ENCODE data around the gene TECPR1.

The TECPR1 gene

DNA sequence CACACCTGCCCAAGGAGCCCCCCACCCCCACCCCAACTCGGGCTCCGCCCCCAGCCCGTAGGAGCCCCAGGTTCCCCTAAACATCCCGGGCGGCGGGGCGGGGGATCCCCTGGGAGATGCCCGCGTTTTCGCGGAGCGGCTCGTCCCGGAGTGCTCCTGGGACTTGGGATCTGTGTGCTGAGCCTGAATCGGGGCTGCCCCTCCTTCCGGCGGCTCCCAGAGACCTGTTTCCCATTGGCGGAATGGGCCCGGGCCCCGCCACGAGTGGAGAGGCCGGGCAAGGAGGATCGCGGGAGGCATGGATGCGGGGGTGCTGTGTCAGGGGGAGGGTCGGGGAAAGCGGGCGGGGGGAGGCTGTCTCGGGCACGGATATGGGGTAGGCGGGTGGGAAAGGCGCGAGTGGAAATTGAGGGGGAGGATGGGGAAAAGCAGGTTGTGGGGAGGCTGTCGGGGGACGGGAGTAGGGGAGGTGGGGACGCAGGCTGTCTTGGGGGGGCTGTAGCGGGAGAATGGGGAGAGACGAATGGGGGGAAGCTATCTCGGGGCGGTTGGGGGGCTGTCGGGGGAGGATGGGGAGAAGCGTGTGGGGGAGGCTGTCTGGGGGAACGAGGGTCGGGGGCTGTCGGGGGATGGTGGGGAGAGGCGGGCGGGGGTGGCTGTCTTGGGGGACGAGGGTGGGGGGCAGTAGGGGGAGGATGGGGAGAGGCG is 41.4 kb downstream of the TECPR1 start:
- no peak for DNase-seq

DNA sequence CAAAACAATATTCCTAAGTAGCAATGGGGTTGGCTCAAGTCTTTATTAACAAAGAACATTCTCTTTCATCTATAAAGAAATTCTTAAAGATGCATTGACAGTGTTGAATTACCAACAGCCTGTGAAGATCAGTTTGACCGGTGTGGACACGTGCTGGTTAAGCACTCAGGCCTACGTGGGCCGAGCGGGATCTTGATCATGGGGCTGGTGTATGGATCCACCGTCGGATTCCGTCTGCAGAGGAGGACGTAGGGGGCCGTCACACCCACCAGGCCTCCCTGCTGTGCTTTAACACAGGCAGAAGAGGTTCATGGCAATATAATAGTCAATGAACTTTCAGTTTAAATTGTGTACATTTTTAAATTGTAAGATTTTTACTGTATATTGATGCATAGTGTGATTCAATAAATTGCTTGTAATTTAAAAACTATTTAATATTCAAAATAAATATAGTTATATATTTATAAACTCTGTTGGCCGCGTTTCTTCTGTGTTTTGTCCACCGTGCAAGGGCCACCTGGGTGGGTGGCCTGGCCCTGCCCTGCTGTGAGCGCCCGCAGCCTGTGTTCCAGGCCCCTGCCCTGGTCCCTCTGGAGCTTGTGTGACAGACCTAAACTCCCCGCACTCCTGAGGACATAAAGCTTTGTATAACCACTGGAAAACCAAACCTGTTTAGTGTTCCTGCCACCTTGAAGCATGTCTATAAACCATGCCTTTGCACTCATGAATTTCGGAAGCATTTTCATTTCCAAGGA is 42.7 kb downstream of the TECPR1 start:
- DNase-seq, result no peak

DNA sequence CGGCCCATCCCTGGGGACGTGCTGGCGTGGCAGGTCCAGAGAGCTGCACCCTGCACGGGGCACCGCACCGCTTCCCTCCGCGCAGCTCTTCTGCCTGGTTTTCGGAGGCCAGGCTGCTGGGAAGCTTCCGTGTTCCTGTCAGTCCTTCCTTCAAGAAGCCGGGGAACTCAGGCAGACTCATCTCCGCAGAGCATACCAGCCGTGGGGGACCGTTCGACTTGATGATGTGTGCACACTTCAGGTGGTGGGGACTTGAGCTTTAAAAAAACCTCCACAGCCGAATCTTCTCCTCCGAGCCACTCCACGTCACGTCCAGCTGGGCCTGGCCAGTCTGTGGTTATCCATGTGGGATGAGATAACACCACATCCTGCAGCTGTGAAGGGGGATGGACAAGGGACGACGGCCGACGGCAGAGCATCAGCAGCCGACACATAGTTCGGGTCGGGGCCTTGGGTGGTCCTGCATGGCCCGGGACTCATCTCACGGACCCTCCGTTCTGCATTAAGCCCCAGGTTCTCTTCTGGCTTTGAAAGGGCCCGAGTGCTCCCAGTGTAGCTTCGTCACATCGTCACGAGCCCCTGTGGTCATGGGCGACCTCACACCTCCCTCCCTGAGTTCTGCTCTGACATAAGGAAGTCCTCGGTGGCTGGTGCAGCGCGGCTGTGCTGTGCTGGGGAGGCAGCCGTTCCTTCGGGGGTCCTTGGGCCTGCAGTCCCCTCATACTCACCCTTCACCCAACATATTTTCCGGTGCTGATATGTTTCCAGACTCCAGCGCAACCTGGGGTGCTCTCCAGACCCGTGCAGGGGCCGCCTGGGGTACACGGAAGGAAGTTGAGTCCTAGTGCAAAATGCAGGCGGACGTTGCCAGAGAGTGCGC is 45.3 kb downstream of the TECPR1 start:
- no peak for DNase-seq

DNA sequence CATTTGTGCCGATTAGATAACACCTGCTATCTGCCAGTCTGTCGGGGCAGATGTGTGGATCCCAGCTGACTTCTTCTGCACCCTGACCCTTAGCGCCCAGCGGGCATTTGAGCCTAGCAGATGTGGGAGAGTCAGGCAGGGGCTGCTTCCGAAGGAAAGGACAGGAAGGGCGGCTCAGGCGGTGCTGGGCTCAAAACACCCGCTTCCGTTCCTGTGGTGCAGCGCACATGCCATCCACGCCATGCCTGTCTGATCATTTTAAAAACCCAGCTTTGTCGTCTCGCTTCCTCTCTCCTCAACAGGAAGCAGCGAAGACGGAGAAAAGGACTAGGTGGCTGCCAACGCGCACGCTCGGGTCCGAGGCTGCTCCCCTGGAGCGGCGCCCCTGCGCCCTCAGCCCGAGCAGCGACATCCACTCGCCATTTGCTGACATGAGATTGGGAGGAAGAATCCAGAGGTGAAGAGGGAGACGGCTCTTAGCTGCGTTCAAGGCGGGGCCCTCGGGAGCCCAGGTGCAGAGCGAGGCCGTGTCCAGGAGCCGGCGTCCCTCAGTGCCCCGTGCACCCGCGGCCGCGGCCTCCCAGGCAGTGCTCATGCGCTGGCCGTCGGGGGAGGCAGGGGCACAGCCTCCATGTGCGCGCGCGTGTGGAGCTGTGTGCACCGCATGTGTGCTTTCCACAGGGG is 46.7 kb downstream of the TECPR1 start:
- DNase-seq, result no peak

DNA sequence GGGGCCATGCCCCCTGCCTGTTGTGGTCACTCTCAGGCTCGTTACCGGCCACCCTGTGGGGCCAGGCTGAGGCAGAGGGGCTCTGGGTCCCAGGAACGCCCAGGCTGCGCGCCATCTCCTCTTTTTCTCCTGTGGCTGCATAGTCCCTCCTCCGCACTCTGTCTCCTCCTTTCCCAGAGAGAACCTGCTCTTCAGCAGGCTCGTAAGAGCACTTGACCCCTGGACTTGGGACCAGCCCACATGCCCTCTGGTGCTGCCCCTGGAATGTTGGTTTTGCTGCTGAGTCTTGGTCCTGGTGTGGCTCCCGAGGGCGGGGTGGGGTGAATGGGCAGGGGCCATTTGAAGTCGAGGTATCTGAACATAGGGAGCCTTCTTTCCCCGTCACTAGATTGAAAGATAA is 47.4 kb downstream of the TECPR1 start:
- DNase-seq, result no peak

DNA sequence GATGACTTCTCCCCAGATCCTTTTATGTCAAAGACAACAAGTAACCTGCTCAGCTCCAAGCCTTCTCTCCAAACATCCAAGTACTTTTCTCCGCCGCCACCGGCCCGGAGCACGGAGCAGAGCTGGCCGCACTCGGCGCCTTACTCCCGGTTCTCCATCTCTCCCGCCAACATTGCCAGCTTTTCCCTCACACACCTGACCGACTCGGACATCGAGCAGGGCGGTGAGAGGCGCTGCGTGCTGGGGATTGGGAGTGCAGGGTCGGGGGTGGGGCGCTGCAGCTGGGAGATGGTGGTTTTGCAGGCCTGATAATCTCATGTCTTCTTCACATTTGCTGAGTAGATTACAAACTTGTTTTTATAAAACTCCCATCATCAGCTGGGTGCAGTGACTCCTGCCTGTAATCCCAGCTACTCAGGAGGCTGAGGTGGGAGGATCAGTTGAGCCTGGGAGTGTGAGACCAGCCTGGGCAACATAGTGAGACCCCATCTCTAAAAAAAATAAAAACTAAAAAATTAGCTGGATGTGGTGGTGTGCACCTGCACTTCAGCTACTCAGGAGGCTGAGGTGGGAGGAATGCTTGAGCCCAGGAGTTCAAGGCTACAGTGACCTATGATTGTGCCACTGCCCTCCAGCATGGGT is 47.9 kb downstream of the TECPR1 start:
- no peak for DNase-seq

DNA sequence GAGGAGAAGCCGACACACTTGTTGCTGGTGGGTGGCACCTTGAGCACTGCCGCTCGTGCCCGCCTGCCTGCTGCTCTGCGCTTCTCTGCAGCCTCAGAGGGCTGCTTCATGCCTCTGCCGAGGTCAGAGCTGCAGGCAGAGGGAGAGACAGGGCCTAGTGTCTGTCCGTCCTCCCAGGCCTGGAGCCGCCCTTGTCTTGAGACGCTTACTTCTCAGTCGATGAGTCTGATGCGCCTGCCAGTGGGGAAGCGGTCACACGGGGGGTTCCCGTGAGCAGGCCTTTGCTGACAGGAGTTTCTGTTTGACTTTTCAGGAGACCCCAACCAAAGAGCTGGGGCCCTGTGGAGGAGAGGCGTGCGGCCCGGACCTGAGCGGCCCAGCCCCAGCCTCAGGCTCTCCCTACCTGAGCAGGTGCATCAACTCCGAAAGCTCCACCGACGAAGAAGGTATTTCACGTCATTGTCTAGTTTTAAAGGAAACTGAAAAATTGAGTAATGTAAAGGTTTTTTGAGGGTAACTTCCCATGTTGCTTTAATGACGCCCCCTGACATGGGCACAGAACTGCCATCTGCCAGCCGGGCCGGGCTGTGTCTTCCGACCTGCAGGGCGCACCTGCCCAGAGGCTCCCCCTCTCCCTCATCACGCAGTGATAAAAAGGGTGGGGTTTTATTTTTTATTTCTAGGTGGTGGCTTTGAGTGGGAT is 48.6 kb downstream of the TECPR1 start:
- DNase-seq, result no peak

DNA sequence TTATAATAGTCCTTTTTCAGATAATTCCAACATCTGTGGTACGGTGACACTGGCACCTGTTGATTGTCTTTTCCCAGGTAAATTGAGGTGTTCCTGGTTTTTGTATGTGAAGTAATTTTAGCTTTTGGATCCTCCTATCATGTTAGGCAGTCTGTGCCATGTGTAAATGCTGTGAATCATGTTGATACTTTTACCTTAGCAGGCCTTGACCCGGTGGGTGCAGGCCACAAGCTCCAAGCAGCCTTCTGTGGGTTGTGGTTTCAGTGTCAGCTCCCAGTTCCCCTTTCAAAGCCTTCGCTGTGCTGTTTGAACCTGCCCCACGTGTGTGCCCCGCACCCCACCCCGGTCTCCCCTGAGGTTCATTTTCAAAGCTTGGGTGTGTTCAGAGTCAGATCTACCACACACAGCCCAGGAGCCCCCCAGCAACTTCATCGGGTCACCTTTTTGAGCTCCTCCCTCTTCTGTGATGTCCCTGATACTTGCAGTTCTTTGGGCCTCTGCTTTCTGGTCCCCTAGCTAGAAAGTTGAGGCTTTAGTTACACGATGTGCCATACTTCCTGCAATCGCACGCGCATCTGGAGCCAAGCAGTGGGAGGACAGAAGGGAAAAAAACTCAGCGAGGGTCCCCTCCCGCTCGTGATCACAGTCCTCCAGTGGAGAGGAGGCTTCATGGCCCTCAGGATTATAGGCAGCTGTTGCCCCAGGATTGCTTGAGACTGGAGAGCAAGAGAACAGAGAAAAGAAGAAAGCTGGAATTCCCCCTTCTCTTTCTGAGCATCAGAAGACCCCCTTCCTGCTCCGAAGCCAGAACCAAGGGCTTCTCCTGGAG is 49.5 kb downstream of the TECPR1 start:
- DNase-seq, result no peak

DNA sequence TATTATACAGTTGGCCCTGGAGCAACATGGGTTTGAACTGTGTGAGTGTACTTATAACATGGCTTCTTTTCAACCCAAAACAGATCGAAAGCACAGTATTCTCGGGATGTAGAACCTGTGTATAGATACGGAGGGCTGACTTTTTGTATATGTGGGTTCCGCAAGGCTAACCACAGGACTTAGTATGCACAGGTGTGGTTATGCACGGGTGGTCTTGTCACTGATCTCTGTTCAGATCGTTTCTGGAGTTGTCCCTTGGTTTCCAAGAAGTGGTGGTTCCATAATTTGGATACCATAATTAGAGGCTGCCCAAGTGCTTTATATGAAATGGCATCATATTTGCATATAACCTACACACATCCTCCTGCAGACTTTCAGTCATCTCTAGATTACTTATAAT is 51.7 kb downstream of the TECPR1 start:
- no peak for DNase-seq

DNA sequence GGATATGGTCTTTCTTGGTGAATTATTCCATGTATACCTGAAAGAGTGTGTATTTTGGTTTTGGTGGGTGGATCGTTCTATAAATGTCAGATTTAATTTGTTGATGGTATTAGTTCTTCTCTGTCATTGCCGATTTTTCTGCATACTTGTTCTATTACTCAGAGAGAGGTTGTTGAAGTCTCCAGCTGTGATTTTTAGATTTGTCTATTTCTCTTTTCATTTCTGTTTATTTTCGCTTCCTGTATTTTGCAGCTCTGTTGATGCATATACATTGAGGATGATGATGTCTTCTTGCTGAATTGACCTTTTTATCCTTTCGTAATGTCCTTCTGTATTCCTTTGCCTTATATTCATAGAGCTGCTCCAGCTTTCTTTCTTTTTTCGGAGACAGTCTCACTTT is 52.9 kb downstream of the TECPR1 start:
- no peak for DNase-seq

DNA sequence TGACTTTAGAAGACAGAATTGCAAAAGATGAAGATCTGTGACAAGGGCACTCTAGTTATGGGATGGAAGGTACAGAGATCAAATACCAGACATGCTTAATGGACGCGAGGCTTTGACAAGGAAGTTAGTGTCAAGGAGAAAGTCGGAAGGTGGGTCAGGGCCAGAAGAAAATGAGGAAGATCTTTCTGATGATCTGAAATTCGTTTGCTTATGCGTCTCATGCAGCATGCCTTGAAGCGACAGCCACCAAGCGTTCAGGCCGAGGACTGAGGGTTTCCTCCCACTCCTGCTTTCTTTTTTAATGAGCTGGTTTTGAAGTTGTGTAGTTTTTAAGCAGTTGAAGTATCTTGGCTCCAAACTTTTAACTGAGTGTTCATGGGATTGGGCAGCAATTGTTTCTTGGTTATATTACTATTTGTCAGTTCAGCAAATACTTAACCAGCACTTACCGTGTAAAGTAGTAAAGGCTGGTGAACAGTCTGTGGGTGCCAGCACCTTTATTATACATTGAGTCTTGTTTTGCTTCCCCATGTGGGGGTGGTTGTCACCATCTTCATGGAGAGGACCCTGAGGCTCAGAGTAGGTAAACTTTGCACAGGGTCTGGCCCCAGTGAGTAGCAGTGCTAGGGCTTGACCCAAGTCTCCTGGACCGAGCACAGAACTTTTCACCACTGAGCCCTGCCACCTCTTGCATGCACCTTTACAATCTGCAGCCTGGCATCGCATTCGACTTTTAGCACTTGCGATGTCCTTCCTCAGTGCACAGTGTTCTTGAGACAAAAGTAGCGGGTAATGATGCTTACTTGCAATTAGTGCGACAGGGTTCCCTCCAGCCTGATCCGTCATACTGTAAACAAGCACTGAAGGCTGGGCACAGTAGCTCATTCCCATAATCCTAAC is 55.1 kb downstream of the TECPR1 start:
- no peak for DNase-seq

DNA sequence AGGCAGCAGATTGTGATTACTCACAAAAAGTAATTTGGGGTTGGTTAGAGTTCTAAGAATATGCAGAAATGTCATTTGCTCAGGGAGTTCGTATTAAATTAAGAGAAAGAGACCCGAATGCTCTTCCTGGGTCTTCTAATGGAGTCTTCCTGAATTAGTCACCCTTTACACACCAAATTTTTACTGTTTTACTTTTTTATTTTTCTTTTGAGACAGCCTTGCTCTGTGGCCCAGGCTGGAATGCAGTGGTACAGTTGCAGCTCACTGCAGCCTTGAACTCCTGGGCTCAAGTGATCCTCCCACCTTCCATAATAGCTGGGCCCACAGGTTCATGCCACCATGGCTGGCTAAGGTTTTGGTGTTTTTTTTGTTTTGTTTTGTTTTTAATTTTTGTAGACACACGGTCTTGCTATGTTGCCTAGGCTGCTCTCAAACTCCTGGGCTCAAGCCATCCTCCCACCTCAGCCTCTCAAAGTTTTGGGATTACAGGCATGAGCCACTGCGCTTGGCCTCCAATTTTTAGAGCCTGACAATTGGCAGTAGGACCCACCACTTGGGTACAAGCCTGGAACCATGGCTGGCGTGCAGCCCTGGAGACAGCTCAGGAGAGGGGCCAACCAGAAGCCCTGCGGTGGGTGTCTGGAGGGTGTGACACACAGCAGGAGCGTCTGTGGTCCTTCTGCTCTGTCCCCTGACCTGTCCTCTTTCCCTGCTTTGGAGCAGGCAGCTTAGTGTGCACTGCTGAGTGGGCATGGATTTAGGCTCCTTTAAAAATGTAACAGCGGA is 57.2 kb downstream of the TECPR1 start:
- DNase-seq, result peak; percentile 29

DNA sequence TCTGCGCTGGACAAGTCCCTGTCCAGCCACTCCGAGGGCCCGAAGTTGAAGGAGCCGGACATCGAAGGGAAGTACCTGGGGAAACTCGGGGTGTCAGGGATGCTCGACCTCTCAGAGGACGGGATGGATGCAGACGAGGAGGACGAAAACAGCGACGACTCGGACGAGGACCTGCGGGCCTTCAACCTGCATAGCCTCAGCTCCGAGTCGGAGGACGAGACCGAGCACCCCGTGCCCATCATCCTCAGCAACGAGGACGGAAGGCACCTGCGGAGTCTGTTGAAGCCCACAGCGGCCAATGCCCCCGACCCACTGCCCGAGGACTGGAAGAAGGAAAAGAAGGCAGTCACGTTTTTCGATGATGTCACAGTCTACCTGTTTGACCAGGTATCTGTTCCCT is 57.8 kb downstream of the TECPR1 start:
- no peak for DNase-seq

DNA sequence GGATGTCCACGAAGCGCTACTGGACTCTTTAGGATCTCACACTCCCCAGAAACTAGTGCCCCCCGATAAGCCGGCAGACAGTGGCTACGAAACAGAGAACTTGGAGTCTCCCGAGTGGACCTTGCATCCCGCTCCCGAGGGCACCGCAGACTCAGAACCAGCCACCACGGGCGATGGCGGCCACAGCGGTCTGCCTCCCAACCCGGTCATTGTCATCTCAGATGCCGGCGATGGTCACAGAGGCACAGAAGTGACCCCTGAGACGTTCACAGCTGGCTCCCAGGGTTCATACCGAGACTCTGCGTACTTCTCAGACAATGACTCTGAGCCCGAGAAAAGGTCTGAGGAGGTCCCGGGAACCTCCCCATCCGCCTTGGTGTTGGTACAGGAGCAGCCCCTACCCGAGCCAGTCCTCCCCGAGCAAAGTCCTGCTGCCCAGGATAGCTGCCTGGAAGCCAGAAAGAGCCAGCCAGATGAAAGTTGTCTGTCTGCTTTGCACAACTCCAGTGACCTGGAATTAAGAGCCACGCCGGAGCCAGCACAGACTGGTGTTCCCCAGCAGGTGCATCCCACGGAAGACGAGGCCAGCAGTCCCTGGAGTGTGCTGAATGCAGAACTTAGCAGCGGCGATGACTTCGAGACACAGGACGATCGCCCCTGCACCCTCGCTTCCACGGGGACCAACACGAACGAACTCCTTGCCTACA is 58.4 kb downstream of the TECPR1 start:
- DNase-seq, result no peak

DNA sequence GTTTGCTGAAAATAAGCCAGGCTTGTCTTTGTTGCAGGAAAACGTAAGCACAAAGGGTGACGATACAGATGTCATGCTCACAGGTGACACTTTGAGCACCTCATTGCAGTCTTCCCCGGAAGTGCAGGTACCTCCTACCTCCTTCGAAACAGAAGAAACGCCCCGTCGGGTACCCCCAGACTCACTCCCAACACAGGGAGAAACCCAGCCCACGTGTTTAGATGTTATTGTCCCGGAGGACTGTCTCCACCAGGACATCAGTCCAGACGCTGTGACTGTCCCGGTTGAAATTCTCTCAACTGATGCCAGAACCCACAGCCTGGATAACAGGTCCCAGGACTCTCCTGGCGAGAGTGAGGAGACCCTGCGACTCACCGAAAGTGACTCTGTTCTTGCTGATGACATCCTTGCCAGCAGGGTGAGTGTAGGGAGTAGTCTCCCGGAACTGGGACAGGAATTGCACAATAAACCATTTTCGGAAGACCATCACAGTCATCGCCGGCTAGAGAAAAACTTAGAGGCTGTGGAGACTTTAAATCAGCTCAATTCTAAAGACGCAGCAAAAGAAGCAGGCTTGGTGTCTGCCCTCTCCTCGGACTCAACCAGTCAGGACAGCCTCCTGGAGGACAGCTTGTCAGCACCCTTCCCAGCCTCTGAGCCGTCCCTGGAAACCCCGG is 59.1 kb downstream of the TECPR1 start:
- DNase-seq, result no peak

DNA sequence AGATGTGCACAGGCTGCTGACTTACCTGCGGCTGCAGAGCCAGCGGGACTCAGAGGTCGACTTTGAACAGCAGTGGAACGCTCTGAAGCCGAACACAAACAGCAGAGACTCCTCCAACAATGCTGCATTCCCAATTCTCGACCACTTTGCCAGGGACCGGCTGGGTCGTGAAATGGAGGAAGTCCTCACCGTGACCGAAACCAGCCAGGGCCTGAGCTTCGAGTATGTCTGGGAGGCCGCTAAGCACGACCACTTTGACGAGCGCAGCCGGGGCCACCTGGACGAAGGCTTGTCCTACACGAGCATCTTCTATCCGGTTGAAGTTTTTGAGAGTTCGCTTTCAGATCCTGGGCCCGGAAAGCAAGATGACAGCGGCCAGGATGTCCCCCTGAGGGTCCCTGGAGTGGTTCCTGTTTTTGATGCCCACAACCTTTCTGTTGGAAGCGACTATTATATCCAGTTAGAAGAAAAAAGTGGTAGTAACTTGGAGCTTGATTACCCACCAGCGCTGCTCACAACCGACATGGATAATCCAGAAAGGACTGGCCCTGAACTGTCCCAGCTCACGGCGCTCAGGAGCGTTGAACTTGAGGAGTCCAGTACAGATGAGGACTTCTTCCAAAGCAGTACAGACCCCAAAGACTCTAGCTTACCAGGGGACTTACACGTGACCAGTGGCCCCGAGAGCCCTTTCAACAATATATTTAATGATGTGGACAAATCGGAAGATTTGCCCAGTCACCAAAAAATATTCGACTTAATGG is 60.2 kb downstream of the TECPR1 start:
- DNase-seq, result no peak

DNA sequence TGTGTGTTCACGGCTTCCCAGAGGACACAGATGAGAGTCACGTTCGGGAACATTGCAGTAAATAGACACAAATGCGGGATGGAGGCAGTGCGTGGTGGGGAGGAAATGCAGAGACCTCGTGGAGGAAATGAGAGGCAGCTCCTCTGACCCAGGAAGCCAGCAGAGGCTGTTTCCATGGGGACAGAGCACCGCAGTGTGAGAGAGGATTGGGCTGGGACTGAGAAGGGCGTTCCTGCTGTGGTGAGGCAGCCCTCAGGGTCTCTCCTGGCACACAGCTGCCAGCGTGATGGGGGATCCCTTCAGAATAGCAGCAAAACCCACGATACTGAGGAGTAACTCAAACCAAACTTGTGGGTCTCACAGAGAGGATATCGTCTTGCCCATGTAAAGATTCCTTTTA is 62.5 kb downstream of the TECPR1 start:
- no peak for DNase-seq
